ENCODE measurements around the gene TRPM2. TPM values are rescaled to one million over a fixed set of nuclear protein-coding genes. Genes with fewer than 3 reads are reported as not detected.

The TRPM2 gene
- total RNA-seq, 3 donors from 2014 or later = 1.5 to 10.3 (median 7.2) TPM

GRCh38 chr21:44487831-44488230, 134.4 kb downstream of the TRPM2 start:
- H3K4me1 ChIP-seq (ENCODE audit: low read depth) = no peaks in the 10 kb centered on the region
- H3K36me3 ChIP-seq (ENCODE audit: low read depth) = no peaks in the 10 kb centered on the region
- TF ChIP-seq CTCF (IDR thresholded peaks at IDR 0.05) = no peak
- DNase-seq (no peak), ATAC-seq (no peak)
- no peak overlapping the region for H3K4me3 ChIP-seq
- intact Hi-C loops (cut with DNase I, micrococcal nuclease) = no loop called here
- H3K9me3 ChIP-seq = no peaks in the 10 kb centered on the region

GRCh38 chr21:44489962-44490361, 136.5 kb downstream of the TRPM2 start:
- TF ChIP-seq CTCF (IDR thresholded peaks at IDR 0.05) = no peak
- Histone ChIP-seq H3K36me3 (ENCODE audit: low read depth) (no peaks in the 10 kb centered on the region), H3K9me3 (peaks cover 4% of the 10 kb centered on the region), H3K4me3 (no peak overlapping the region), H3K4me1 (ENCODE audit: low read depth) (no peaks in the 10 kb centered on the region)
- intact Hi-C loops (cut with DNase I, micrococcal nuclease) = no loop called here
- ATAC-seq = no peak
- DNase-seq = no peak

- Histone ChIP-seq H3K9me3 (peaks cover 4% of the 10 kb centered on the region), H3K4me1 (ENCODE audit: low read depth) (no peaks in the 10 kb centered on the region), H3K36me3 (ENCODE audit: low read depth) (no peaks in the 10 kb centered on the region), H3K4me3 (no peak overlapping the region)
- intact Hi-C loops (cut with DNase I, micrococcal nuclease) = no loop called here
- no peak for TF ChIP-seq CTCF (IDR thresholded peaks at IDR 0.05)
- ATAC-seq (no peak), DNase-seq (no peak)
Measured at GRCh38 chr21:44490405-44490804, 137.0 kb downstream of the TRPM2 start.

- Histone ChIP-seq H3K4me3 (no peak overlapping the region), H3K9me3 (peaks cover 4% of the 10 kb centered on the region), H3K4me1 (ENCODE audit: low read depth) (no peaks in the 10 kb centered on the region), H3K36me3 (ENCODE audit: low read depth) (no peaks in the 10 kb centered on the region)
- intact Hi-C loops (cut with DNase I, micrococcal nuclease) = no loop called here
- ATAC-seq (no peak), DNase-seq (no peak)
- TF ChIP-seq CTCF (IDR thresholded peaks at IDR 0.05) = no peak
Measured at GRCh38 chr21:44490816-44491215, 137.4 kb downstream of the TRPM2 start.

Other genes with a start within 250 kb of the TRPM2 start
- 10 to 100 TPM in 1 of 3 donors, 1 to 10 TPM in 2; 3.0 to 10.4 (median 4.5) TPM for gene PWP2, start 246.2 kb upstream of the TRPM2 start, total RNA-seq
- 10 to 100 TPM in 2 of 3 donors, 1 to 10 TPM in 1; 7.1 to 12.2 (median 10.3) TPM for gene GATD3, start 219.9 kb upstream of the TRPM2 start, total RNA-seq
- gene ICOSLG, start 112.7 kb upstream of the TRPM2 start, total RNA-seq = 1 to 10 TPM; 3.0 to 8.5 (median 6.0) TPM
- gene DNMT3L, start 91.7 kb upstream of the TRPM2 start, total RNA-seq = not detected
- under 1 TPM in 2 of 3 donors, not detected in 1; 0.12 to 0.16 TPM for gene AIRE, start 67.7 kb upstream of the TRPM2 start, total RNA-seq
- gene PFKL, start 53.6 kb upstream of the TRPM2 start, total RNA-seq = 100 to 1,000 TPM; 150 to 299 (median 237) TPM
- 10 to 100 TPM; 22.0 to 33.0 (median 26.6) TPM for gene CFAP410, start 14.2 kb upstream of the TRPM2 start, total RNA-seq
- gene LRRC3, start 101.9 kb downstream of the TRPM2 start, total RNA-seq = 10 to 100 TPM in 1 of 3 donors, 1 to 10 TPM in 2; 2.1 to 17.9 (median 2.7) TPM
- not detected for gene KRTAP10-1, start 186.6 kb downstream of the TRPM2 start, total RNA-seq
- gene KRTAP10-2, start 197.9 kb downstream of the TRPM2 start, total RNA-seq = not detected
- not detected for gene KRTAP10-3, start 205.2 kb downstream of the TRPM2 start, total RNA-seq
- gene KRTAP10-4, start 220.1 kb downstream of the TRPM2 start, total RNA-seq = not detected
- not detected for gene KRTAP10-5, start 227.0 kb downstream of the TRPM2 start, total RNA-seq
- not detected for gene KRTAP10-6, start 238.9 kb downstream of the TRPM2 start, total RNA-seq
- not detected for gene KRTAP10-7, start 247.0 kb downstream of the TRPM2 start, total RNA-seq

Data from mucosa of descending colon (tissue), 3 donors.